Skeletal muscle satellite cell (primary cell): ENCODE results near the gene SH3BP2.

Experiments
- H3K27me3 ChIP-seq: 2 replicates; pipeline ENCODE4 v1.7.0; 2013; ENCODE audit warnings: low read length; ENCODE audit not compliant: control insufficient read depth, insufficient read depth
- H3K36me3 ChIP-seq: 2 replicates; pipeline ENCODE4 v1.7.0; 2013; ENCODE audit warnings: mild to moderate bottlenecking, control low read depth, low read length; ENCODE audit not compliant: insufficient read depth
- H3K4me1 ChIP-seq: 2 replicates; pipeline ENCODE4 v1.7.0; 2013; ENCODE audit warnings: low read length; ENCODE audit not compliant: control insufficient read depth, insufficient read depth
- H3K4me2 ChIP-seq: 2 replicates; pipeline ENCODE4 v1.7.0; 2013; ENCODE audit warnings: mild to moderate bottlenecking, low read length
- H3K4me3 ChIP-seq: 2 replicates; pipeline ENCODE4 v1.7.0; 2013; ENCODE audit warnings: low read length
- H3K9ac ChIP-seq: 2 replicates; pipeline ENCODE4 v1.7.0; 2013; ENCODE audit warnings: mild to moderate bottlenecking, low read depth, low read length, moderate library complexity
- H3K9me3 ChIP-seq: replicated peaks from 2 replicates; pipeline ENCODE4 v1.7.0; 2013; ENCODE audit warnings: mild to moderate bottlenecking, control low read depth, low read length

SH3BP2 gene

GRCh38 chr4:2827874-2828751 lies 35.2 kb downstream of the SH3BP2 start:
- Histone ChIP-seq H3K9me3 (no peaks in the 10 kb centered on the region), H3K27me3 (no peaks in the 10 kb centered on the region), H3K9ac (no peak overlapping the region), H3K4me3 (no peak overlapping the region), H3K36me3 (peaks cover 90% of the 10 kb centered on the region), H3K4me1 (no peaks in the 10 kb centered on the region), H3K4me2 (no peak overlapping the region)

- Histone ChIP-seq H3K4me1 (no peaks in the 10 kb centered on the region), H3K36me3 (peaks cover 90% of the 10 kb centered on the region), H3K4me2 (no peak overlapping the region), H3K27me3 (no peaks in the 10 kb centered on the region), H3K9me3 (no peaks in the 10 kb centered on the region), H3K4me3 (no peak overlapping the region), H3K9ac (no peak overlapping the region)
These were observed 35.9 kb downstream of the SH3BP2 start for GRCh38 chr4:2828758-2829181.

GRCh38 chr4:2829321-2829932 lies 36.5 kb downstream of the SH3BP2 start:
- no peak overlapping the region for H3K4me2 ChIP-seq
- H3K4me1 ChIP-seq, result no peaks in the 10 kb centered on the region
- no peaks in the 10 kb centered on the region for H3K27me3 ChIP-seq
- H3K9me3 ChIP-seq, result no peaks in the 10 kb centered on the region
- H3K4me3 ChIP-seq, result no peak overlapping the region
- peaks cover 90% of the 10 kb centered on the region for H3K36me3 ChIP-seq
- no peak overlapping the region for H3K9ac ChIP-seq

- Histone ChIP-seq H3K27me3 (no peaks in the 10 kb centered on the region), H3K4me2 (no peak overlapping the region), H3K9ac (no peak overlapping the region), H3K9me3 (no peaks in the 10 kb centered on the region), H3K4me1 (no peaks in the 10 kb centered on the region), H3K4me3 (no peak overlapping the region), H3K36me3 (peaks cover 90% of the 10 kb centered on the region)
These were observed 37.1 kb downstream of the SH3BP2 start for GRCh38 chr4:2829933-2830451.

GRCh38 chr4:2830632-2831610 lies 38.0 kb downstream of the SH3BP2 start:
- H3K27me3 ChIP-seq, result no peaks in the 10 kb centered on the region
- H3K4me2 ChIP-seq, result no peak overlapping the region
- peaks cover 87% of the 10 kb centered on the region for H3K36me3 ChIP-seq

GRCh38 chr4:2831611-2832308 lies 38.9 kb downstream of the SH3BP2 start:
- Histone ChIP-seq H3K36me3 (peaks cover 88% of the 10 kb centered on the region), H3K4me2 (no peak overlapping the region), H3K4me1 (peaks cover 5% of the 10 kb centered on the region), H3K27me3 (no peaks in the 10 kb centered on the region), H3K4me3 (no peak overlapping the region), H3K9me3 (no peaks in the 10 kb centered on the region), H3K9ac (no peak overlapping the region)

More at GRCh38 chr4:2830632-2831610, 38.0 kb downstream of the SH3BP2 start:
- no peak overlapping the region for H3K9ac ChIP-seq
- no peaks in the 10 kb centered on the region for H3K4me1 ChIP-seq
- H3K9me3 ChIP-seq, result no peaks in the 10 kb centered on the region
- H3K4me3 ChIP-seq, result no peak overlapping the region

GRCh38 chr4:2832309-2832980 lies 39.6 kb downstream of the SH3BP2 start:
- Histone ChIP-seq H3K4me3 (no peak overlapping the region), H3K9ac (no peak overlapping the region), H3K36me3 (peaks cover 81% of the 10 kb centered on the region), H3K9me3 (no peaks in the 10 kb centered on the region), H3K27me3 (no peaks in the 10 kb centered on the region), H3K4me1 (peaks cover 12% of the 10 kb centered on the region), H3K4me2 (no peak overlapping the region)

GRCh38 chr4:2832981-2833670 lies 40.2 kb downstream of the SH3BP2 start:
- H3K4me2 ChIP-seq, result no peak overlapping the region
- no peaks in the 10 kb centered on the region for H3K27me3 ChIP-seq
- no peak overlapping the region for H3K9ac ChIP-seq
- H3K36me3 ChIP-seq, result peaks cover 75% of the 10 kb centered on the region
- no peaks in the 10 kb centered on the region for H3K9me3 ChIP-seq
- H3K4me1 ChIP-seq, result peaks cover 19% of the 10 kb centered on the region
- H3K4me3 ChIP-seq, result no peak overlapping the region

GRCh38 chr4:2833671-2834000 lies 40.8 kb downstream of the SH3BP2 start:
- peaks cover 69% of the 10 kb centered on the region for H3K36me3 ChIP-seq
- no peak overlapping the region for H3K4me2 ChIP-seq
- H3K9ac ChIP-seq, result no peak overlapping the region
- H3K4me1 ChIP-seq, result peaks cover 23% of the 10 kb centered on the region
- no peak overlapping the region for H3K4me3 ChIP-seq
- no peaks in the 10 kb centered on the region for H3K27me3 ChIP-seq
- H3K9me3 ChIP-seq, result no peaks in the 10 kb centered on the region
